Transverse colon (tissue), 4 donors: Measurements from ENCODE around the gene GMEB1.
"Not testable (repeated sequence)": the region's sequence is repeated elsewhere in the genome, so short reads cannot be mapped to it uniquely, and the experiment has no call there.

ENCODE experiments used
- EP300 ChIP-seq: sonication (generic); formaldehyde crosslinking; IDR thresholded peaks from one replicate; pipeline ENCODE4 v1.6.1; 2017; ENCODE audit warnings: antibody characterized with exemption, low read depth
- POLR2A ChIP-seq: fragments of 450-650 bp; IDR thresholded peaks from one replicate; pipeline ENCODE4 v1.6.1; 2016; ENCODE audit warnings: antibody characterized with exemption, mild to moderate bottlenecking, moderate library complexity
- POLR2AphosphoS5 ChIP-seq, 3 donors: sonication (generic); formaldehyde crosslinking; IDR thresholded peaks; one replicate each; pipeline ENCODE4 v1.6.1; 2016; ENCODE audit warnings: antibody characterized with exemption in 3 of 3
- TF ChIP-seq, protein P1 (sequence below), 5 experiments: fragments of 200-600 bp in 3 of 5; fragments of 450-650 bp in 2 of 5; sonication (generic) in 3 of 5; IDR thresholded peaks; 1 replicate in 2 of 5; 2 replicates in 3 of 5; pipeline ENCODE4 v1.5.1; 2016 to 2017; ENCODE audit warnings: antibody characterized with exemption in 5 of 5, inconsistent platforms in 3 of 5, mild to moderate bottlenecking in 2 of 5, moderate library complexity in 1 of 5

DNA sequence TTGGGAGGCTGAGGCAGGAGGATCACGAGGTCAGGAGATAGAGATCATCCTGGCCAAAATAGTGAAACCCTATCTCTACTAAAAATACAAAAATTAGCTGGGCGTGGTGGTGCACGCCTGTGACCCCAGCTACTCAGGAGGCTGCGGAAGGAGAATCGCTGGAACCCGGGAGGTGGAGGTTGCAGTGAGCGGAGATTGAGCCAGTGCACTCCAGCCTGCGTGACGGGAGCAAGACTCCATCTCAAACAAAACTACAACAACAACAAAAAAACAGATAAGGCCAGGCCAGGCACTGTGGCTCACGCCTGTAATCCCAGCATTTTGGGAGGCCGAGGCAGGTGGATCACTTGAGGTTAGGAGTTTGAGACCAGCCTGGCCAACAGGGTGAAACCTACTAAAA is 23.2 kb upstream of the GMEB1 start:
- not testable (repeated sequence) for TF ChIP-seq POLR2AphosphoS5 (IDR thresholded peaks at IDR 0.05); POLR2A; EP300
- TF ChIP-seq, protein P1, sequence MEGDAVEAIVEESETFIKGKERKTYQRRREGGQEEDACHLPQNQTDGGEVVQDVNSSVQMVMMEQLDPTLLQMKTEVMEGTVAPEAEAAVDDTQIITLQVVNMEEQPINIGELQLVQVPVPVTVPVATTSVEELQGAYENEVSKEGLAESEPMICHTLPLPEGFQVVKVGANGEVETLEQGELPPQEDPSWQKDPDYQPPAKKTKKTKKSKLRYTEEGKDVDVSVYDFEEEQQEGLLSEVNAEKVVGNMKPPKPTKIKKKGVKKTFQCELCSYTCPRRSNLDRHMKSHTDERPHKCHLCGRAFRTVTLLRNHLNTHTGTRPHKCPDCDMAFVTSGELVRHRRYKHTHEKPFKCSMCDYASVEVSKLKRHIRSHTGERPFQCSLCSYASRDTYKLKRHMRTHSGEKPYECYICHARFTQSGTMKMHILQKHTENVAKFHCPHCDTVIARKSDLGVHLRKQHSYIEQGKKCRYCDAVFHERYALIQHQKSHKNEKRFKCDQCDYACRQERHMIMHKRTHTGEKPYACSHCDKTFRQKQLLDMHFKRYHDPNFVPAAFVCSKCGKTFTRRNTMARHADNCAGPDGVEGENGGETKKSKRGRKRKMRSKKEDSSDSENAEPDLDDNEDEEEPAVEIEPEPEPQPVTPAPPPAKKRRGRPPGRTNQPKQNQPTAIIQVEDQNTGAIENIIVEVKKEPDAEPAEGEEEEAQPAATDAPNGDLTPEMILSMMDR (IDR thresholded peaks at IDR 0.05) = not testable (repeated sequence)
